ENCODE data around the gene ENDOG.
"Not testable (repeated sequence)": the region's sequence is repeated elsewhere in the genome, so short reads cannot be mapped to it uniquely, and the experiment has no call there.

The ENDOG gene

GRCh38 chr9:128774804-128775203 lies 43.5 kb upstream of the ENDOG start:
- no peak for DNase-seq (ENCODE audit: low spot score)
- TF ChIP-seq, protein P1, sequence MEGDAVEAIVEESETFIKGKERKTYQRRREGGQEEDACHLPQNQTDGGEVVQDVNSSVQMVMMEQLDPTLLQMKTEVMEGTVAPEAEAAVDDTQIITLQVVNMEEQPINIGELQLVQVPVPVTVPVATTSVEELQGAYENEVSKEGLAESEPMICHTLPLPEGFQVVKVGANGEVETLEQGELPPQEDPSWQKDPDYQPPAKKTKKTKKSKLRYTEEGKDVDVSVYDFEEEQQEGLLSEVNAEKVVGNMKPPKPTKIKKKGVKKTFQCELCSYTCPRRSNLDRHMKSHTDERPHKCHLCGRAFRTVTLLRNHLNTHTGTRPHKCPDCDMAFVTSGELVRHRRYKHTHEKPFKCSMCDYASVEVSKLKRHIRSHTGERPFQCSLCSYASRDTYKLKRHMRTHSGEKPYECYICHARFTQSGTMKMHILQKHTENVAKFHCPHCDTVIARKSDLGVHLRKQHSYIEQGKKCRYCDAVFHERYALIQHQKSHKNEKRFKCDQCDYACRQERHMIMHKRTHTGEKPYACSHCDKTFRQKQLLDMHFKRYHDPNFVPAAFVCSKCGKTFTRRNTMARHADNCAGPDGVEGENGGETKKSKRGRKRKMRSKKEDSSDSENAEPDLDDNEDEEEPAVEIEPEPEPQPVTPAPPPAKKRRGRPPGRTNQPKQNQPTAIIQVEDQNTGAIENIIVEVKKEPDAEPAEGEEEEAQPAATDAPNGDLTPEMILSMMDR (IDR thresholded peaks at IDR 0.05) = no peak
- no peak overlapping the region for H3K27ac ChIP-seq
- no peak overlapping the region for H3K4me3 ChIP-seq

DNA sequence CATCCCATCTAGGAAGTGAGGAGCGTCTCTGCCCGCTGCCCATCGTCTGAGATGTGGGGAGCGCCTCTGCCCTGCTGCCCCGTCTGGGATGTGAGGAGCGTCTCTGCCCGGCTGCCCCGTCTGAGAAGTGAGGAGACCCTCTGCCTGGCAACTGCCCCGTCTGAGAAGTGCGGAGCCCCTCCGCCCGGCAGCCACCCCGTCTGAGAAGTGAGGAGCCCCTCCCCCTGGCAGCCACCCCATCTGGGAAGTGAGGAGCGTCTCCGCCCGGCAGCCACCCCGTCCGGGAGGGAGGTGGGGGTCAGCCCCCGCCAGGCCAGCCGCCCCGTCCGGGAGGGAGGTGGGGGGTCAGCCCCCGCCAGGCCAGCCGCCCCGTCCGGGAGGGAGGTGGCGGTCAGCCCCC lies 38.2 kb upstream of the ENDOG start:
- H3K4me3 ChIP-seq; DNase-seq (ENCODE audit: low spot score); H3K27ac ChIP-seq: not testable (repeated sequence)

- TF ChIP-seq, protein P1 (IDR thresholded peaks at IDR 0.05) = no peak
- no peak for DNase-seq (ENCODE audit: low spot score)
- Histone ChIP-seq H3K27ac (no peak overlapping the region), H3K4me3 (no peak overlapping the region)
These were observed 36.9 kb upstream of the ENDOG start for GRCh38 chr9:128781187-128782070.

DNA sequence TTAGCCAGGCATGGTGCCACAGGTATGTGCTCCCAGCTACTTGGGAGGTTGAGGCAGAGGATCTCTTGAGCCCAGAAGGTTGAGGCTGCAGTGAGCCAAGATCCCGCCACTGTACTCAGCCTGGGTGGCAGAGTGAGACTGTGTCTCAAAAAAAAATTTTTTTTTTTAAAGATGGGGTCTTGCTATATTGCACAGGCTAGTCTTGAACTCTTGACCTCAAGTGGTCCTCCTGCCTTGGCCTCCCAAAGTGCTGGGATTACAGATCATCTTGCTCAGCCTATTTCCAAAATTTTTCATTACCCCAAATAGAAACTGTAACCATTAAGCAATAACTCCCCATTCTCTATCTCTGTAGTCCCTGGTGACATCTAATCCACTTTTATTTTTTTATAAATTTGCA lies 35.6 kb upstream of the ENDOG start:
- H3K27ac ChIP-seq = no peak overlapping the region
- DNase-seq (ENCODE audit: low spot score) = no peak
- TF ChIP-seq, protein P1 (IDR thresholded peaks at IDR 0.05) = no peak

DNA sequence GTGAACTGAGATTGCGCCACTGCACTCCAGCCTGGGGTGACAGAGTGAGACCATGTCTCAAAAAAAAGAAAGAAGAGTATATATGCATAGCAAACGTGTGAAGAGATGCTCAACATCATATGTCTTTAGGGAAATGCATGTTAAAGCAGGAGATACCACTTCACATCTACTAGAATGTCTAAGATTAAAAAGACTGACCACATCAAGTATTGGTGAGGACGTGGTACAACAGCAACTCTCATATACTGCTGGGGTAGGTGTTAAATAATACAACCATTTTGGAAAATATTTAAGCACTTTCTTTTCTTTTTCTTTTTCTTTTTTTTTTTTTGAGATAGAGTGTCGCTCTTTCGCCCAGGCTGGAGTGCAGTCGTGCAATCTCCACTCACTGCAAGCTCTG lies 32.9 kb upstream of the ENDOG start:
- no peak for DNase-seq (ENCODE audit: low spot score)
- TF ChIP-seq, protein P1 (IDR thresholded peaks at IDR 0.05) = no peak
- H3K27ac ChIP-seq = no peak overlapping the region
- H3K4me3 ChIP-seq = no peak overlapping the region

More for the DNA sequence above, 35.6 kb upstream of the ENDOG start:
- no peak overlapping the region for H3K4me3 ChIP-seq

DNA sequence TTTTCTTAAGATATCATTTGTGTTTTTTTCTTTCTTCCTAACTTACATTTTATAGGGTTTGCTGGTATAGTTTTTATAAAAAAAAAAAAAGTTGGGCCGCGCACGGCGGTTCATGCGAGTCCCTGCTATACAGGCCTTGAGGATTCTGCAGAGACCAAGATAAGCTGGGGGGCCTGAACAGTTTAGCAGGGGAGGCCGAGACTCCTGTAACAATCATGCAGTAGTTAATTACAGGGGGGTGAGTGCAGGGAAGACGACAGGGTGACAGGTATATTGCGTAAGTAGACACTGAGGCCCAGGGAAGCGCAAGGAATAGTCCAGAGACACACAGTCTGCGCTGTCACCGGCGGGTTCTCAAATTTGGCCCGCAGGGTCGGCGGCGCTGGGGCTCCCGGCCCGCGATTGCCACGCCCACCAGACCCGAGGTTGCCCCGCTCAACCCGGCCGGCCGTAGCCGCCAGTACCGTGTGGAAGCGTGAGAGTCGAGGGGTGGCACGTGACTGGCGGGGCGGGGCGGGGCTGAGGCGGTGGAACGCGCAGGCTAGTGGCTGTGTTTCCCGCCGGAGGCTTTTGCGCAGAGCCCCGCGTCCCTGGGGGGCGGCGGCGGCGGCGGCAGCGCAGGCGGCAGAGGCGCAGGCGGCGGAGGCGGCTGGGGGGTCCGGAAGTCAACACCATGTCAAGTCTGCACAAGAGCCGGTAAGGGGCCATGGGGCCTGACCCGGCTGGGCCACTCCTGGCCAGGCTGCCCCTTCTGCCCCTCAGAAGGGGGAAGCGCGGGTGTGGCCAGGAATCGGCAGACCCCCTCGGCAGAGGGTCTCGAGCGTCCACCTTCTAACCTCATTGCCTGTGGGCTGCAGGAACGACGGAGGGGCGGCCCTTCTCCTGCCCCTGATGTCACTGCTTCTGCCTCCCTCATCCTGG lies 31.4 kb upstream of the ENDOG start, which contains the start of gene TBC1D13:
Gene TBC1D13 (plus strand): TSS at position 573 of the 921 bp plus-strand sequence. CDS start 101 bp downstream, at position 674.
- H3K27ac ChIP-seq = peak within 1 kb of the TSS; percentile 23 to 93
- H3K4me3 ChIP-seq = peak within 1 kb of the TSS; percentile 97
- TF ChIP-seq, protein P1 (IDR thresholded peaks at IDR 0.05) = no peak
- DNase-seq (ENCODE audit: low spot score) = peak; percentile 93

DNA sequence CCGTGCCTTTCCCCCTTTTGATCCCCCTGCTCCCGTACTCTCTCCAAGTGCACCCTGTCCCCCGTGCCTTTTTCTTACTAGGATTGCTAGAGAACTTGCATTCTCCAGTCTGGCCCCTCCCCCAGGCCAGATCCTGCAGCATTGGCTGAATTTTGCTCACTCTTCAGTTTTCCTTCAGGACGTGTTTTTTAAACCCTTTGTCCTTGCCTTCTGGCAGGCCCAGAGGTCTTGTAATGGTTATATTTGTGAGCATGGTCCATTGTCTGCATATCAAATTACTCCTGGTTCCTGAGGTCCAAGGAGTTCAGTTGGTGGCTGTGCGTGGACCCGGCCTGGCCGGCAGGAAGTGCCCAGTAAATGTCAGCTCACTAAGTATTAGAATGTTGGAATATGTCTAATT lies 30.6 kb upstream of the ENDOG start:
- DNase-seq (ENCODE audit: low spot score) = no peak
- TF ChIP-seq, protein P1 (IDR thresholded peaks at IDR 0.05) = no peak
- peak overlapping the region; percentile 97 for H3K4me3 ChIP-seq
- peak overlapping the region; percentile 23 to 93 for H3K27ac ChIP-seq
